ENCODE data around the gene CRELD2.

GRCh38 chr22:49959782-49960158 is 41.3 kb downstream of the CRELD2 start:
- no peak for TF ChIP-seq ZNF558 (tag by site-specific recombination; IDR thresholded peaks at IDR 0.05)
- TF ChIP-seq ZNF639 (tag by site-specific recombination; IDR thresholded peaks at IDR 0.05) = no peak
- TF ChIP-seq ZNF175 (tag by site-specific recombination; IDR thresholded peaks at IDR 0.05) = no peak
- peak; percentile 50; the same call in 1 of the 2 replicates for TF ChIP-seq CTCF (tag by site-specific recombination; IDR thresholded peaks at IDR 0.05)

Data from HEK293 (cell line).